Stimulated activated naive B cell treated with anti-CD40 and anti-IgM and Interleukin-4, amounts not matched to agents 10 μg/mL and 1 μg/mL and 100 μg/mL, for 72 hours (primary cell): ENCODE results near the gene GTPBP1.

ENCODE experiments used
- ATAC-seq, 2 donors: fragments of 150-1000 bp; cut with Tn5 transposase; replicated peaks; 2 replicates each; pipeline ENCODE4 v1.10.0; 2021; ENCODE audit warnings: moderate library complexity in 1 of 2
- DNase-seq: peaks from one replicate; pipeline ENCODE4 v3.0.0; 2021
- H3K27ac Mint-ChIP-seq: one replicate; pipeline ENCODE4 v1.8.0; 2022; ENCODE audit warnings: mild to moderate bottlenecking, mixed read lengths
- H3K27me3 Mint-ChIP-seq, 2 donors: one replicate each; pipeline ENCODE4 v1.8.0; 2022; ENCODE audit warnings: mixed read lengths in 2 of 2
- H3K36me3 Mint-ChIP-seq, 2 donors: one replicate each; pipeline ENCODE4 v1.8.0; 2022; ENCODE audit warnings: mixed read lengths in 2 of 2, mild to moderate bottlenecking in 1 of 2
- H3K4me1 Mint-ChIP-seq, 2 donors: one replicate each; pipeline ENCODE4 v1.8.0; 2022; ENCODE audit warnings: mixed read lengths in 2 of 2, mild to moderate bottlenecking in 1 of 2
- H3K4me3 Mint-ChIP-seq, 2 donors: one replicate each; pipeline ENCODE4 v1.8.0; 2022; ENCODE audit warnings: mild to moderate bottlenecking in 2 of 2, mixed read lengths in 2 of 2, moderate library complexity in 1 of 2
- H3K9me3 Mint-ChIP-seq, 2 donors: one replicate each; pipeline ENCODE4 v1.8.0; 2022; ENCODE audit warnings: mixed read lengths in 2 of 2, mild to moderate bottlenecking in 1 of 2

GTPBP1 gene

DNA sequence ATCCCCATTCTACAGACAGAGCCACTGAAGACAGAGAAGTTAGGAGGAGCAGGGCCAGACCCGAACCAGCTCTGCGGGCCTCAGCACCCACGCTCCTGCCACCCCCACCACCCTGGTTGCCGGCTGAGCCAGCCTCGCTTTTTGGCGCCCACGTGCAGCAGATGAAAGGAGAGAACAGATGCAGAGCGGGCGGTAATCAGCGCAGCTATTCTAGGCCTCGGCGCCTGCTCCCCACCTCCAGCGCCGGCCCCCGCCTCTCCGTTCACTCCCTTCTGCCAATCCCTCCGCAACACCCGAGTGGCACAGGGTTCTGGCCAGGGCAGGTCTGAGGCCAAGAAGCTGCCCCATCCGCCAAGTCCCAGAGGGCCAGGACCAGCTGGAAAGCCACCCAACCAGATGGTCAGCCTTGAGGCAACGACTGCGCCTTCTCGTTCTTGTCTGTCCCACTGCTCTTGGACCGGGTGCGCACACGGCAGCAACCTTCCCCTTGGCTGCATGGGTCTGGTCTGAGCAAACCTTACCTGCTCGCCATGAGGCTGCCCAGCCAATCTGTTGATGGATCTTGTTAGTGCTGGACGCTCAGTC is 71.4 kb downstream of the GTPBP1 start:
- ATAC-seq (no peak), DNase-seq (no peak)
- no peaks in the 10 kb centered on the region for H3K9me3 Mint-ChIP-seq
- H3K4me1 Mint-ChIP-seq: peaks cover 0 to 3% of the 10 kb centered on the region in 2 donors
- H3K4me3 Mint-ChIP-seq: no peak overlapping the region
- no peaks in the 10 kb centered on the region for H3K27me3 Mint-ChIP-seq
- no peak overlapping the region for H3K27ac Mint-ChIP-seq
- peaks cover 24 to 36% of the 10 kb centered on the region in 2 donors for H3K36me3 Mint-ChIP-seq

GRCh38 chr22:38781033-38781432 is 75.3 kb downstream of the GTPBP1 start:
- Mint-ChIP-seq H3K27me3 (no peaks in the 10 kb centered on the region), H3K9me3 (no peaks in the 10 kb centered on the region), H3K27ac (no peak overlapping the region), H3K36me3 (peaks cover 26 to 44% of the 10 kb centered on the region in 2 donors), H3K4me3 (no peak overlapping the region), H3K4me1 (peaks cover 8 to 14% of the 10 kb centered on the region in 2 donors)
- DNase-seq (no peak), ATAC-seq (no peak)

DNA sequence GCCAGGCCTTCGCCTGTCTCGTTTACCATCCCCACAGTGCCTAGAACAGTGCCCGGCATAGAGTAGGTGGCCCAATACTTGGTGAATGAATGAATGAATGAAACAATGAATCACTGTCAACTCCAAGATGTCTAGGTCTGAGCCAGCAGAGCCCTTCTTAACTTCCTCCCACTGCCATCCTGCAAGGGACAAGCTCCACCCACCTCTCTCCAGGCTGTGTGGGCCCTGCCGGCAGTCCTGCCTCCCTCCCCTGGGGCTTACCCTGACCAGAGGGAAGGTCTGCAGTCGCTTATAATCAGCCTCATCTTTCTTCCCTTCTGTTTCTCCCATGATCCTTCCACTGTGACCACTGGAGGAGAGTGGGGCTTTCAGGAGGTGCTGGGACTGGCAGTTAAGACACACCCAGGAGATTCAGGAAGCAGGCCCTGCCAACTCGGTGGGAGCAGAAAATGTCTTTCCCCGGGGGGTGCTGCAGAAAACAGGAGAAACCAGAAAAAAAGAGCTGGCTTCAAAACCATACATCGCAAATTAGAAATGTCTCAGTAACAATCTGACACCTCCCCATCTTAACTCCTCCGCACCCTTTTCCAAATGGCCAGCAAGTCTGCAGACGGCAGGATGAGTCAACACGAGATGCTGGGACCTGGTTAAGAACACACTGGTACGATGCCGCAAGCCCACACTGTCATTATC is 76.8 kb downstream of the GTPBP1 start:
- Mint-ChIP-seq H3K27ac (no peak overlapping the region), H3K36me3 (peaks cover 21 to 37% of the 10 kb centered on the region in 2 donors), H3K27me3 (no peaks in the 10 kb centered on the region), H3K4me1 (peaks cover 8 to 12% of the 10 kb centered on the region in 2 donors), H3K9me3 (no peaks in the 10 kb centered on the region), H3K4me3 (no peak overlapping the region)
- DNase-seq (no peak), ATAC-seq (no peak)
